Activated naive CD4-positive, alpha-beta T cell treated with anti-CD3 and anti-CD28 coated beads, Interleukin-2, amount 50 U/mL, for 72 hours (primary cell): ENCODE measurements around the gene ARVCF. TPM values are rescaled to one million over a fixed set of nuclear protein-coding genes. Genes with fewer than 3 reads are reported as not detected.
"Not testable (repeated sequence)": the region's sequence is repeated elsewhere in the genome, so short reads cannot be mapped to it uniquely, and the experiment has no call there.

Source experiments
- ATAC-seq, 2 donors: fragments of 150-1000 bp; cut with Tn5 transposase; 2 replicates each; pipeline ENCODE4 v1.10.0; 2021; ENCODE audit warnings: mild to moderate bottlenecking in 2 of 2, moderate library complexity in 2 of 2
- DNase-seq, 2 donors: peaks; one replicate each; pipeline ENCODE4 v3.0.0; 2021 to 2022; ENCODE audit warnings: low spot score in 2 of 2
- H3K27ac Mint-ChIP-seq, 2 donors: one replicate each; pipeline ENCODE4 v1.8.0; 2022; ENCODE audit warnings: mild to moderate bottlenecking in 2 of 2, mixed read lengths in 2 of 2
- H3K36me3 Mint-ChIP-seq, 2 donors: one replicate each; pipeline ENCODE4 v1.8.0; 2022; ENCODE audit warnings: mixed read lengths in 2 of 2
- H3K9me3 Mint-ChIP-seq, 2 donors: one replicate each; pipeline ENCODE4 v1.8.0; 2022; ENCODE audit warnings: mixed read lengths in 2 of 2
- total RNA-seq, 2 donors: library from RNA; stranded (reverse); gene quantifications; one replicate each; pipeline ENCODE4 v1.2.3, GENCODE V29; 2022

Gene ARVCF
- total RNA-seq, 2 donors from 2014 or later, result 1.9 to 4.3 TPM

DNA sequence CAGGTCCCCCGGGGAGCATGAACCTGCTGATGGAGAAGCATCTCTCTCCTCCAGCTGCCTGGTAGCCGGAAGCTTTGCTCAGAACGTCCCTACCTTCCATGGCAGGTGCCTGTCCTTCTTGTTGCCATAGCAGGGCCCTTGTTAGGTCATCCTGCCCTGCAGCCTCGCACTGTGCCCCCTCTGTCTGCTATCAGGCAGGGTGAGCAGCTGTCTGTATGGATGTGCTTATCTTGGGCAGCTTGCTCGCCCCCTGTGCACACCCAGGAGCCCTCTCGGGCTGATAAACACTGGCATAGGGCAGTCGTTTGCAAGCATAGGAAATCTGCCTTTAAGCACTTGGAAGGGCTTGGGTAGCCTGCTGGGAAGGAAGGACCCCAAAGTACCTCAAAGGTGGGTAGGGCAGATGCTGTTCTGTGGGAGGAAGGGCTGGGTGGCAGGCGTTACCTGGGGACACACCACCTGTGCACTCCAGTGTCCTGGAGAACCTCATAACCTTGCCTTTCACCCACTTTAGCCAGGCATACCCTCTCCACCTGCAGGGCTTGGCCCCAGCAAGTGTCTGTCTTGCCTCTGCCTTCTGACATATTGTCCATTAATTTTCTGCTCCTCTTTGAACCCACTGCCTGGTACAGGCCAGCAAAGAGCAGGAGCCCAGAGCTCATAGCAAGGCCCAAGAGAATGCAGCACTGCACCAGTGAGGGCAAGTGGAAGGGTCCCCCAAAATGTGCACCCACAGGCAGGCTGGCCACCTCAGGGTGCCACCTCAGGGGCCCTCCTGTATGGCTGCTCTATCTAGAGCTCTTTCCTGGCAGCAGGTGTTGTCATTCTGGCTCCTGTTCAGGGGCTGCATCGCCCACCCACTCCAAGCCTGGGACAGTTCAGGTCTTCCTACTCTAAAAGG lies 83.0 kb downstream of the ARVCF start:
- peaks cover 9 to 10% of the 10 kb centered on the region in 2 donors for H3K9me3 Mint-ChIP-seq
- H3K27ac Mint-ChIP-seq, result peak overlapping the region in 1 of 2 donors; percentile 44
- no peak for ATAC-seq
- DNase-seq, result no peak
- H3K36me3 Mint-ChIP-seq, result peaks cover 24 to 28% of the 10 kb centered on the region in 2 donors

DNA sequence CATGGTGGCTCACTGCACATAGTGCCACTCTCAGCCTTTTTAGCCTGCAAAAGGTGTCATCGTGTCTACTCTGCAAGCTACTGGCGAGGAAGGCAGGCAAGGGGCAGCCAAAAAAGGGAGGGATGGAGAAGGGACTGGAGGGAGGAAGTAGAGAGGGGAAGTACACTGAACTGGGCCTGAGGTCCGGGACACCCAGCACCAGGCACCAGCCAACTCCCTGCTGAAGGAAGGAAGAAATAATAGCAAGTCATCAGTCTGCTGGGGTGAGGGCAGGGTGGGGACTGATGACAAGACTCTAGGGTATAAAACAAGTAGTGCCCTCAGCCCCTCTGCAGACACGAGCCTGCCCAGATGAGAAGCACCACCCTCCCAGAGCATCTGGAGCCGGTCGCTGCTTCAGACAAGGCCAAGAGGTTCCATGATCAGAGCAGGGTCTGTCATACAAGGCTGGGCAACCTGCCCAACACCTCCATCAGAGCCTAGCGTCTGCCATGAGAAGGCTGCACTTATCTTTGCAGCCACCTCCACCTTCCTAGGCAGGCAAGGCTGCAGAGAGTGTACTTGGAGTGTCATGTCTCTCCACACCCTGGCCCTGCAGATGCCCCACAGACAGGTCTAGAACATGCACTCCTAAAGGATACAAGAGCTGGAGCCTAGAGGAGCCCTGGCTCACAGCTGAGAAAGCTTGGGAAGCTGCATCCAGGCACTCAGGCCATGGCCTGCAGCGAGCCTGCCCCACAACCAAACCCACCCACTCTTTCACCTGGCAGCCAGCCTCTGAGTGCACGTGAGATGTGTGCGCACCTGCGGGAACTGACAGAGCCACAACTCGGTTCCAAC lies 84.0 kb downstream of the ARVCF start:
- DNase-seq (no peak), ATAC-seq (no peak)
- H3K27ac Mint-ChIP-seq, result no peak overlapping the region
- peaks cover 21 to 24% of the 10 kb centered on the region in 2 donors for H3K36me3 Mint-ChIP-seq
- peaks cover 9 to 10% of the 10 kb centered on the region in 2 donors for H3K9me3 Mint-ChIP-seq

DNA sequence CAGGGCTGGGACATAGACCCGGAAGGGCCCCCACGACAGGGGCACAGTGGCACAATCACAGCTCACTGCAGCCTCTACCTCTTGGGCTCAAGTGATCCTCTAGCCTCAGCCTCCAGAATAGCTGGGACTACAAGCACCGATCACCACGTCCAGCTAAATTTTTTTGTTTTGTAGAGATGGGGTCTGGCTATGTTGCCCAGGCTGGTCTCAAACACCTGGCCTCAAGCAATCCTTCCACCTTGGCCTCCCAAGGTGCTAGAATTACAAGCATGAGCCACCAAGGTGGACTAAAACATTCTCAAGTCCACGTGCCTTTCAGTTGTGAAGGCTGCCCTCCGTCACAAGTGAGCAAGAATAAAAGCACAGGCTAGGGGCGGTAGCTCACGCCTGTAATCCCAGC lies 85.1 kb downstream of the ARVCF start:
- Mint-ChIP-seq H3K9me3 (peaks cover 5 to 6% of the 10 kb centered on the region in 2 donors), H3K36me3 (peaks cover 13 to 14% of the 10 kb centered on the region in 2 donors), H3K27ac (no peak overlapping the region)
- ATAC-seq, result no peak
- DNase-seq, result no peak

DNA sequence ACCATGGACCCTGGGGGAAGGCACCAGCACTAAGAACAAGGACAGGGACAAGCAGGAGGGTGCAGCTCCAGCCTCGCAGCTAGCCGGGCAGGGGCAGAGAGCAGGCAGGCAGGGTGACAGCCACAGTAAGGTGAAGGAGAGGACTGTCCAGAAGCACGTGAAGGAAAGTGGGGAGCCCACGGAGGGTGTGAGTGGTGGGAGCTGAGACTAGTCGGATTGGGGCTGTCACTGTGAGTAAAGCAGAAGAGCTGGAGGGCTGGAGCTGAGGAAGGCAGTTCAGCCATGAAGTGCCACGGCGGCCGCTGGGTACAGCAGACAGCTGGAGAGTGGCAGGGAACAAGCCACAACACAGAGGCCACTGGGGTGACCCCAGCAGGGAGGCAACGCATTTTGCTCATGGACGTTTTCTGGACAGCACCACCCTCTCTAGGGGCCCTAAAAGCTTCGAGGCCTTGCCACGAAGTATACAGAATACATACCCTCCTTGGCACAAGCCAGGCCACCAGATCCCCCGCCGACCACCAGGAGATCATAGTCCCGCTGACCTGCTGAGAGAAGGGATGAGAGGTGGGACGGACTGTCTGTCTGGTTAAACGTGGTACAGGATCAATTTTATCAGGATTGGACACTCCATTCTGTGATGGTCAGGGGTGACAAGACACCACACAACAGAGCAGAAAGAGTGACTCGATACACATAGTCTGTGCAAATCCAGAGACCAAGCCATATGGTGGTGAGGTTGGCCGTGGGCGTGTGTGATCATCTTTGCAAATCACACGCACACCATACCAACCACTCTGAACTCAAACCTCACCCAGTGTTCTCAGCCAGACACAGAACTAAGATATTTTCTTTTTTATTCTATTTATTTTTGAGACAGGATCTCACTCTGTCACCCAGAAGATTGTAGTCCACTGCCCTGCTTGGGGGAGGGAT lies 85.8 kb downstream of the ARVCF start:
- ATAC-seq (no peak), DNase-seq (no peak)
- H3K36me3 Mint-ChIP-seq, result peaks cover 6 to 7% of the 10 kb centered on the region in 2 donors

DNA sequence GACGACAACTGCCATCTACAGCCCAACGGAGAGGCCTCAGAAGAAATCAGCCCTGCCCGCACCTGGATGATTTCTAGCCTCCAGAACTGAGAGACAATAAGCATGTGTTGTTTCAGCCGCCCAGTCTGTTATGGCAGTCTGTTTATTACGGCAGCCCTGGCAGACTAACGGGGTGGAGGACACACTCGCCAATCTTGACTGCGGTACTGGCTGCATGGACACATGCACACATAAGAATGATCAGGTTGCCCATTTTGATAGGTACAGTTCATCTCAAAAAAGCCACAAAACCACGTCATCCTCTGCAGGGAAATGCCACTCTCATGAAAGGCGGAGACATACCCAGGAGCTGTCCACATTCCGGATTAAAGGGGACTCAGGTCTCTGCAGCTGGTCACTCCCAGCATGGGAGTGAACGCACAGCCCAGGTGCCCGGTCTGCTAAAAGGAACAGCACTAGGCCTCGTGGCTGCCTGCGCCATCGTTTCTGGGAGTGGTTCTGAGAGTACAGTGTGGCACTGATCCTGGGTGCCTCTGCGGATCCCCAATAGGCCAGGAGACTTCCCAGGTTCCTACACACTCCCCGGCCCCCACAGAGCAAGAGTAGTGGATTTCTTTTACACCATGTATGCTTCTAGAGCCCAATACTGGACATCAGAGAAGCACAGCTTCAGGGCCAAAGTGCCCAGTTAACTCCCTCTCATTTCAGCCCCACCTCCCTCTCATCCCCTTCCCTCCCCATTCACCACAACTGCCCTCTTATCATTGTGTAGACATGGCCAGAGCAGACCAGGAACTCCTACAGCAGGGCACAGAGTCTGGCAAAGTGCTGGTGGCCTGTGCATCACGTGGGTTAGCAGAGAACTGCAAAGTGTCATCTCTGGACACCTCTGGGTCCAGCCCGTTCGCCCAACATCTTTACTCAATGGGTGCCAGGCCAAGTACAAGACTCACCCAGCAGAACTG lies 86.8 kb downstream of the ARVCF start:
- H3K9me3 Mint-ChIP-seq, result no peaks in the 10 kb centered on the region
- peak overlapping the region in 1 of 2 donors; percentile 5 for H3K27ac Mint-ChIP-seq
- ATAC-seq (no peak), DNase-seq (no peak)
- no peaks in the 10 kb centered on the region for H3K36me3 Mint-ChIP-seq

More for the DNA sequence above, 85.8 kb downstream of the ARVCF start:
- peaks cover 0 to 3% of the 10 kb centered on the region in 2 donors for H3K9me3 Mint-ChIP-seq
- H3K27ac Mint-ChIP-seq, result peak overlapping the region in 1 of 2 donors; percentile 5

DNA sequence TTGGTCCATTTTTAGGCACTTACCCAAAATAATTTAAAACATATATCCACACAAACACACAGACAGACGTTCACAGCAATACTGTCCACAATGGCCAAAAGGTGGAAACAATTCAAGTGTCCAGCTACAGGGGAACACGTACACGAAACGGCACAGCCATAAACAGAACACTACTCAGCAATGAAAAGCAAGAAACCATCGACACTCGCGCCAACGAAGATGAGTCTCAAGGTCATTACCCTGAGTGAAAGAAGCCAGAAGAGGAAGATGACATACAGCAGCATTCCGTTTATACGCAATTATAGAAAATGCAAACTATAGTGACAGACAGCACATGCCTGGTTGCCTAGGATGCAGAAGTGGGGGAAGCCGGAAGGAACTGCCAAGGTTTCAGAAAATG lies 88.4 kb downstream of the ARVCF start:
- ATAC-seq, result no peak
- Mint-ChIP-seq H3K9me3 (no peaks in the 10 kb centered on the region), H3K36me3 (no peaks in the 10 kb centered on the region), H3K27ac (no peak overlapping the region)
- no peak for DNase-seq

DNA sequence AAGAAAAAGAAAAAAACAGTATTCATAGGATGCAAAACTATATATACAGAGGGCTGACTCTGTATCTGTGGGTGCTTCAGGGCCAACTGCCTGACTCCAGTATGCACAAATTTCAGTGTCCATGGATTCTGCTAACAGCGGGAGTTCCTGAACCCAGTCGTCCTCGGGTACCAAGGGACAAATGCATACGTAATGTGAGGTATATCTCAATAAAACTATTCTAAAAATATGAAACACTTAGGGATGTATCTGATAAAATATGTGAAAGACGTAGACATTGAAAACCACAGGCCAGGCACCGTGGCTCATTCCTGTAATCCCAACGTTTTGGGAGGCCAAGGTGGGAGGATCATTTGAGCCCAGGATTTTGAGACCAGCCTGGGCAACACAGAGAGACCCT lies 88.9 kb downstream of the ARVCF start:
- DNase-seq (no peak), ATAC-seq (no peak)
- Mint-ChIP-seq H3K9me3 (no peaks in the 10 kb centered on the region), H3K36me3 (no peaks in the 10 kb centered on the region), H3K27ac (no peak overlapping the region)

DNA sequence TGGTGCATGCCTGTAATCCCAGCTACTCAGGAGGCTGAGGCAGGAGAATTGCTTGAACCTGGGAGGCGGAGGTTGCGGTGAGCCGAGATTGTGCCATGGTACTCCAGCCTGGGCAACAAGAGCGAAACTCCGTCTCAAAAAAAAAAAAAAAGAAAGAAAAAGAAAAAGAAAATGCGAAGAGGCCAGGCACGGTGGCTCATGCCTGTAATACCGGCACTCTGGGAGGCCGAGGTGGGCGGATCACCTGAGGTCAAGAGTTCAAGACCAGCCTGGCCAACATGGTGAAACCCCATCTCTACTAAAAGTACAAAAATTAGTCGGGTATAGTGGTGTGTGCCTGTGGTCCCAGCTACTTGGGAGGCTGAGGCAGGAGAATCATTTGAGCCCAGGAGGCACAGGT lies 90.6 kb downstream of the ARVCF start:
- not testable (repeated sequence) for H3K9me3 Mint-ChIP-seq, ATAC-seq, H3K36me3 Mint-ChIP-seq, H3K27ac Mint-ChIP-seq, DNase-seq

DNA sequence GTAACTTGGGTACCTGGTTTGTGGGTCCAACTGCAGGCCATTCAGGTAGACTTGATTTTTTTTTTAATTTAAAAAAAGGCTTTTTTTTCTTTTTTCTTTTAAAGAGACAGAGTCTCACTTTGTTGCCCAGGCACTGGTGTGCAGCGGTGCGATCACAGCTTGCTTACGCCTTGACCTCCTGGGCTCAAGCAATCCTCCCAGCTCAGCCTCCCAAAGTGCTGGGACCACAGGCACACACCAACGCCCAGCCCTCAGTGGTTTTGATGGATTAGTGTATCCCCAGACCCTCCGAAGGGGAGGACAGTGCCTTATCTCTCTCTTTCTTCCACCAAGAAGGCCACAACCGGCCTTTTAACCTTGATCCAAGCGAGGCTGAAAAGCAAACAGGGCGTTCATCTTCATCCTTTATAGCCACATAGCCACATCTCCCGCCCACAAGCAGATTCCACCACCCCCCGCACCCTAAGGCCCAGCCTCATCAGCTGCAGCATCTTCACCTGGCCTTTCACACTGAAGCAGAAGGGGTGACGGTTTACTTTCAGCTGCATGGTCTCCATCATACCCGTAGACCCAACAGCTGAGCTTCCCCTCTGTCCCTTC lies 92.6 kb downstream of the ARVCF start:
- no peak for DNase-seq
- ATAC-seq, result no peak
- Mint-ChIP-seq H3K36me3 (no peaks in the 10 kb centered on the region), H3K27ac (peak overlapping the region in 1 of 2 donors; percentile 37), H3K9me3 (no peaks in the 10 kb centered on the region)

DNA sequence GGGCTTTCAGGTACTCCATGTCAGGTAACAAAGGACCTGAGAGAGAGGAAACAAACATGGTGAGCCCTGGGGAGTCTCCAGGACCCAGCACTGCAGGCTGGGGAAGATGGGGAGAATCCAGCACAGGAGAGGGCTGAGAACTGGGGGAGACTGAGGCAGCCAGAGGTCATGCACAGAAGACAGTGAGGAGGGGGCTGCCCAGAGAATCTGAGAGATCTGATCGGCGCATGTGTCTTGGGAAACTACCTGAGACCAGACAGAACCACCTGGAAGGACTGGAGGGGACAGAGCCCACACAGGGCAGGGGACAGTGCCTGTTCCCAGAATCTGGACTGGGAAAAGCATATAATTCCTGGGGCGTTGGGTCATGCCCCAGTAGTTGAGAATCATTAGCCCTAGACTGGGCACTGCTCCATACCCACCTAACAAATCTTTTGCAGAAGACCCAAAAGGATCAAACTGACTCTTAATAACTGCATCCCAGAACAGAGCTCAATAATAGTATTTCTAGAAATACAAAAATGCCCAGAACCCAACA lies 95.0 kb downstream of the ARVCF start:
- H3K9me3 Mint-ChIP-seq, result no peaks in the 10 kb centered on the region
- H3K27ac Mint-ChIP-seq, result no peak overlapping the region
- no peak for ATAC-seq

More for the DNA sequence above, 95.0 kb downstream of the ARVCF start:
- no peak for DNase-seq
- no peaks in the 10 kb centered on the region for H3K36me3 Mint-ChIP-seq

Other genes with a start within 250 kb of the ARVCF start
- 10 to 100 TPM in 1 of 2 donors, 1 to 10 TPM in 1; 9.6 to 13.4 TPM for gene GNB1L, start 161.9 kb downstream of the ARVCF start, total RNA-seq
- 10 to 100 TPM; 12.1 to 20.1 TPM for gene RTL10, start 161.9 kb downstream of the ARVCF start, total RNA-seq
- gene COMT, start 75.1 kb downstream of the ARVCF start, total RNA-seq, result 100 to 1,000 TPM in 1 of 2 donors, 10 to 100 TPM in 1; 39.7 to 113 TPM
- 10 to 100 TPM in 1 of 2 donors, 1 to 10 TPM in 1; 4.6 to 33.0 TPM for gene TXNRD2, start 75.0 kb downstream of the ARVCF start, total RNA-seq
- gene TANGO2, start 4.3 kb upstream of the ARVCF start, total RNA-seq, result 10 to 100 TPM; 19.1 to 19.3 TPM
- gene DGCR8, start 63.4 kb upstream of the ARVCF start, total RNA-seq, result 10 to 100 TPM; 37.0 to 66.7 TPM
- gene RANBP1, start 99.3 kb upstream of the ARVCF start, total RNA-seq, result 100 to 1,000 TPM; 295 to 349 TPM
- gene TRMT2A, start 100.4 kb upstream of the ARVCF start, total RNA-seq, result 10 to 100 TPM; 79.9 to 93.9 TPM
- 10 to 100 TPM; 17.6 to 55.4 TPM for gene ZDHHC8, start 115.0 kb upstream of the ARVCF start, total RNA-seq
- not detected for gene CCDC188, start 134.2 kb upstream of the ARVCF start, total RNA-seq